ENCODE results near the gene SERAC1. TPM values are rescaled to one million over a fixed set of nuclear protein-coding genes. Genes with fewer than 3 reads are reported as not detected.
A peak's percentile ranks its signal among the peaks of the same experiment; 100 is the strongest.

SERAC1 gene
- polyA plus RNA-seq, 2 of the 4 experiments (the other 2 are of a cell fraction), result 5.1 to 6.7 TPM

GRCh38 chr6:158066136-158066781 lies 101.8 kb downstream of the SERAC1 start:
- POLR2A ChIA-PET, result no interaction called here
- Histone ChIP-seq H3K4me2 (no peak overlapping the region), H3K9me3 (no peaks in the 10 kb centered on the region), H3K27ac (peak overlapping the region in 1 of 2 experiments; percentile 85; a peak in 1 of 6 replicates), H3K4me3 (no peak overlapping the region), H3K4me1 (peaks cover 41% of the 10 kb centered on the region)
- 93% methylated on average over 23 of the region's 23 CpGs for WGBS (ENCODE audit: missing lambda C conversion rate)
- TF ChIP-seq REST (IDR thresholded peaks at IDR 0.05) (no peak), HOXB13 (CRISPR knock-in tag; IDR thresholded peaks at IDR 0.05; ENCODE audit: low read depth) (no peak), RFX5 (IDR thresholded peaks at IDR 0.05) (no peak), MYC (IDR thresholded peaks at IDR 0.05; ENCODE audit: borderline replicate concordance, low read length) (no peak), JUNB (IDR thresholded peaks at IDR 0.05) (no peak), FOSB (CRISPR knock-in tag; IDR thresholded peaks at IDR 0.05) (no peak), FOSL2 (IDR thresholded peaks at IDR 0.05) (no peak), FOSL2 (CRISPR knock-in tag; IDR thresholded peaks at IDR 0.05) (no peak), HOXB5 (CRISPR knock-in tag; IDR thresholded peaks at IDR 0.05) (no peak), CHD4 (IDR thresholded peaks at IDR 0.05; ENCODE audit: borderline replicate concordance) (no peak), BHLHE40 (IDR thresholded peaks at IDR 0.05; ENCODE audit: low read depth, low read length) (no peak)
- TF ChIP-seq, protein P1, sequence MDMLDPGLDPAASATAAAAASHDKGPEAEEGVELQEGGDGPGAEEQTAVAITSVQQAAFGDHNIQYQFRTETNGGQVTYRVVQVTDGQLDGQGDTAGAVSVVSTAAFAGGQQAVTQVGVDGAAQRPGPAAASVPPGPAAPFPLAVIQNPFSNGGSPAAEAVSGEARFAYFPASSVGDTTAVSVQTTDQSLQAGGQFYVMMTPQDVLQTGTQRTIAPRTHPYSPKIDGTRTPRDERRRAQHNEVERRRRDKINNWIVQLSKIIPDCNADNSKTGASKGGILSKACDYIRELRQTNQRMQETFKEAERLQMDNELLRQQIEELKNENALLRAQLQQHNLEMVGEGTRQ (IDR thresholded peaks at IDR 0.05), result no peak
- TF ChIP-seq, protein P2, sequence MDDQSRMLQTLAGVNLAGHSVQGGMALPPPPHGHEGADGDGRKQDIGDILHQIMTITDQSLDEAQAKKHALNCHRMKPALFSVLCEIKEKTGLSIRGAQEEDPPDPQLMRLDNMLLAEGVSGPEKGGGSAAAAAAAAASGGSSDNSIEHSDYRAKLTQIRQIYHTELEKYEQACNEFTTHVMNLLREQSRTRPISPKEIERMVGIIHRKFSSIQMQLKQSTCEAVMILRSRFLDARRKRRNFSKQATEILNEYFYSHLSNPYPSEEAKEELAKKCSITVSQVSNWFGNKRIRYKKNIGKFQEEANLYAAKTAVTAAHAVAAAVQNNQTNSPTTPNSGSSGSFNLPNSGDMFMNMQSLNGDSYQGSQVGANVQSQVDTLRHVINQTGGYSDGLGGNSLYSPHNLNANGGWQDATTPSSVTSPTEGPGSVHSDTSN (IDR thresholded peaks at IDR 0.05), result no peak
- no peak for FAIRE-seq
- CTCF ChIA-PET, result interaction anchor here (2.0 kb wide), 1 partner anchor 40 kb away, joined by 6 read pairs; no protein-coding TSS in a partner anchor
- no peak for DNase-seq (ENCODE audit: low read depth in 1 of 2, low spot score in 1 of 2)
- no peak for ATAC-seq

DNA sequence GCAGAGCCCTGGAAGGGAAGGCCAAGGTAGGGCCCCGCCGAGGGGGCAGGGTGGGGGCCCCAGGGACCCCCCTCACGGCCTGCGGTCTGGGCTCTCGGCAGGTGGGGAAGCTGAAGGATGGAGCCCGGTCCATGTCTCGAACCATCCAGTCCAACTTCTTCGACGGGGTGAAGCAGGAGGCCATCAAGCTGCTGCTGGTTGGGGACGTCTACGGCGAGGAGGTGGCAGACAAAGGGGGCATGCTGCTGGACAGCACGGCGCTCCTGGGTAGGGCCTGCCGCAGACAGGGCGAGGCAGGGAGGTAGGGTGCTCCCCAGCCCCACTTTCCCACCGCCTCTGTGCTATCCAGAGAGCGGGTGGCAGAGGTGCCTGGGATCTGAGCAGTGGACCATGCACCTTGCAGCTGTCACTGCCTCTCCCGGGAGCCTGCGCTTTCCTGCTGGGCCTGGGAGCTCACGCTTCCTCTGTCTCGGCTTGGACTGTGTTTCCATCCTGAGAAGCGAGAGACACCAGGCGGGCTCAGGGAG lies 103.3 kb downstream of the SERAC1 start:
- WGBS (ENCODE audit: missing lambda C conversion rate), result 83% methylated on average over 10 of the region's 24 CpGs
- no peak for FAIRE-seq
- peaks cover 50% of the 10 kb centered on the region for H3K4me1 ChIP-seq

More for the DNA sequence above, 103.3 kb downstream of the SERAC1 start:
- TF ChIP-seq PHF8 (IDR thresholded peaks at IDR 0.05; ENCODE audit: borderline replicate concordance, low read depth), result no peak
- no peak for TF ChIP-seq ZC3H11A (IDR thresholded peaks at IDR 0.05)
- TF ChIP-seq, protein P3, sequence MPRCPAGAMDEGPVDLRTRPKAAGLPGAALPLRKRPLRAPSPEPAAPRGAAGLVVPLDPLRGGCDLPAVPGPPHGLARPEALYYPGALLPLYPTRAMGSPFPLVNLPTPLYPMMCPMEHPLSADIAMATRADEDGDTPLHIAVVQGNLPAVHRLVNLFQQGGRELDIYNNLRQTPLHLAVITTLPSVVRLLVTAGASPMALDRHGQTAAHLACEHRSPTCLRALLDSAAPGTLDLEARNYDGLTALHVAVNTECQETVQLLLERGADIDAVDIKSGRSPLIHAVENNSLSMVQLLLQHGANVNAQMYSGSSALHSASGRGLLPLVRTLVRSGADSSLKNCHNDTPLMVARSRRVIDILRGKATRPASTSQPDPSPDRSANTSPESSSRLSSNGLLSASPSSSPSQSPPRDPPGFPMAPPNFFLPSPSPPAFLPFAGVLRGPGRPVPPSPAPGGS (IDR thresholded peaks at IDR 0.05), result no peak
- TF ChIP-seq REST (IDR thresholded peaks at IDR 0.05), result no peak
- TF ChIP-seq CBX8 (IDR thresholded peaks at IDR 0.05), result no peak
- TF ChIP-seq ESRRA (IDR thresholded peaks at IDR 0.05; ENCODE audit: borderline replicate concordance, low read length), result no peak
- no peak for TF ChIP-seq EHMT2 (IDR thresholded peaks at IDR 0.05; ENCODE audit: low read depth)
- no peak for TF ChIP-seq HMGXB4 (CRISPR knock-in tag; IDR thresholded peaks at IDR 0.05; ENCODE audit: borderline replicate concordance)
- Histone ChIP-seq H3K9me3 (no peaks in the 10 kb centered on the region), H3K27ac (peak overlapping the region in 1 of 2 experiments; percentile 19; a peak in 1 of 6 replicates), H3K4me2 (no peak overlapping the region), H3K4me3 (no peak overlapping the region)
- no peak for DNase-seq (ENCODE audit: low read depth in 1 of 2, low spot score in 1 of 2)
- POLR2A ChIA-PET, result no interaction called here
- no peak for ATAC-seq
- CTCF ChIA-PET, result interaction anchor here (1.1 to 1.3 kb wide), 3 partner anchors 21 to 83 kb away, joined by 3 read pairs; partner anchors contain the start of gene SYNJ2

Data from A549 (cell line).